ENCODE data around the gene FLNB. TPM values are rescaled to one million over a fixed set of nuclear protein-coding genes. Genes with fewer than 3 reads are reported as not detected.
A peak's percentile ranks its signal among the peaks of the same experiment; 100 is the strongest.

FLNB gene
- total and polyA plus RNA-seq, 12 donors = 84.6 to 278 (median 131) TPM

- Histone ChIP-seq H3K27me3 (no peaks in the 10 kb centered on the region), H3K9me3 (replicated peaks in 1 of 3) (no peaks in the 10 kb centered on the region), H3K4me1 (replicated peaks in 1 of 2) (no peaks in the 10 kb centered on the region), H3K27ac (no peak overlapping the region), H3K36me3 (replicated peaks in 1 of 2) (no peaks in the 10 kb centered on the region), H3K4me3 (no peak overlapping the region)
- intact Hi-C loops (cut with DNase I) = no loop called here
- no peak for DNase-seq
- WGBS, 4 donors = 82 to 88% (median 85%) methylated on average over 9 of the region's 9 CpGs
- TF ChIP-seq POLR2A (IDR thresholded peaks at IDR 0.05) = no peak
- TF ChIP-seq, protein P1, sequence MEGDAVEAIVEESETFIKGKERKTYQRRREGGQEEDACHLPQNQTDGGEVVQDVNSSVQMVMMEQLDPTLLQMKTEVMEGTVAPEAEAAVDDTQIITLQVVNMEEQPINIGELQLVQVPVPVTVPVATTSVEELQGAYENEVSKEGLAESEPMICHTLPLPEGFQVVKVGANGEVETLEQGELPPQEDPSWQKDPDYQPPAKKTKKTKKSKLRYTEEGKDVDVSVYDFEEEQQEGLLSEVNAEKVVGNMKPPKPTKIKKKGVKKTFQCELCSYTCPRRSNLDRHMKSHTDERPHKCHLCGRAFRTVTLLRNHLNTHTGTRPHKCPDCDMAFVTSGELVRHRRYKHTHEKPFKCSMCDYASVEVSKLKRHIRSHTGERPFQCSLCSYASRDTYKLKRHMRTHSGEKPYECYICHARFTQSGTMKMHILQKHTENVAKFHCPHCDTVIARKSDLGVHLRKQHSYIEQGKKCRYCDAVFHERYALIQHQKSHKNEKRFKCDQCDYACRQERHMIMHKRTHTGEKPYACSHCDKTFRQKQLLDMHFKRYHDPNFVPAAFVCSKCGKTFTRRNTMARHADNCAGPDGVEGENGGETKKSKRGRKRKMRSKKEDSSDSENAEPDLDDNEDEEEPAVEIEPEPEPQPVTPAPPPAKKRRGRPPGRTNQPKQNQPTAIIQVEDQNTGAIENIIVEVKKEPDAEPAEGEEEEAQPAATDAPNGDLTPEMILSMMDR (IDR thresholded peaks at IDR 0.05) = no peak
Measured at GRCh38 chr3:58202917-58203360, 194.7 kb downstream of the FLNB start.

GRCh38 chr3:58203541-58203940 is 195.3 kb downstream of the FLNB start:
- no peaks in the 10 kb centered on the region for H3K4me1 ChIP-seq (replicated peaks in 1 of 2)
- TF ChIP-seq, protein P1 (IDR thresholded peaks at IDR 0.05) = no peak
- H3K27me3 ChIP-seq = no peaks in the 10 kb centered on the region
- DNase-seq = no peak
- intact Hi-C loops (cut with DNase I) = no loop called here
- 82 to 96% (median 89%) methylated on average over 4 of the region's 4 CpGs for WGBS, 4 donors
- H3K9me3 ChIP-seq (replicated peaks in 1 of 3) = no peaks in the 10 kb centered on the region
- H3K4me3 ChIP-seq = no peak overlapping the region
- no peaks in the 10 kb centered on the region for H3K36me3 ChIP-seq (replicated peaks in 1 of 2)
- no peak overlapping the region for H3K27ac ChIP-seq

- intact Hi-C loops (cut with DNase I) = no loop called here
- Histone ChIP-seq H3K9me3 (replicated peaks in 1 of 3) (no peaks in the 10 kb centered on the region), H3K27me3 (no peaks in the 10 kb centered on the region), H3K4me1 (replicated peaks in 1 of 2) (no peaks in the 10 kb centered on the region), H3K4me3 (no peak overlapping the region), H3K27ac (no peak overlapping the region), H3K36me3 (replicated peaks in 1 of 2) (no peaks in the 10 kb centered on the region)
- DNase-seq = peak in 1 of 7 donors; percentile 19
- TF ChIP-seq POLR2A (IDR thresholded peaks at IDR 0.05) = no peak
- TF ChIP-seq, protein P1 (IDR thresholded peaks at IDR 0.05) = no peak
- 76 to 91% (median 85%) methylated on average over 3 to 4 of the region's 4 CpGs for WGBS, 4 donors
Measured at GRCh38 chr3:58204720-58205119, 196.5 kb downstream of the FLNB start.

DNA sequence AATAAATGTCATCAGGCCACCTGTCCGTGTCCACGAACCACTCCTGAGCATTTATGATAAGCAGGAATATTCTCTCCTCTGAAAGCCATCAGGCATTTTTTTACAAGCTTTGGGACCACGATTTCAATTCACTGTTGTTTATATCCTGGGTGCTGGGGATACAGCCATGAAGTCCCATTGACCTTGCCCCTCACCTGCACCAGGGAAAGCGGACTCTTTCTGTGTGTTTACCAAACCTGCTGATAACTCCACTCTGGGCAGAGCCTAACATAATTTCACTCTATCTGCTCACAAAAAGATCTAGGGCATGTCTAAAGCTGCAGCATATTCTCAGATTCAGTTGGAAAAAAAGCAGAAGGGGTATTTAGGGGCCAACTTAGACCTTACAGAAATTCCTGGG is 197.8 kb downstream of the FLNB start:
- no peak for DNase-seq
- TF ChIP-seq POLR2A (IDR thresholded peaks at IDR 0.05) = no peak
- TF ChIP-seq, protein P1 (IDR thresholded peaks at IDR 0.05) = no peak
- intact Hi-C loops (cut with DNase I) = no loop called here
- Histone ChIP-seq H3K27ac (peak overlapping the region in 1 of 5 donors; percentile 31), H3K27me3 (no peaks in the 10 kb centered on the region), H3K4me1 (replicated peaks in 1 of 2) (no peaks in the 10 kb centered on the region), H3K4me3 (no peak overlapping the region), H3K36me3 (replicated peaks in 1 of 2) (no peaks in the 10 kb centered on the region), H3K9me3 (replicated peaks in 1 of 3) (no peaks in the 10 kb centered on the region)
- 81 to 89% (median 84%) methylated on average over 4 of the region's 4 CpGs for WGBS, 4 donors

Measured in adrenal gland (tissue), 12 donors.